ENCODE data around the gene ZNF653.

GRCh38 chr19:11540645-11541044 lies 35.0 kb upstream of the ZNF653 start:
- TF ChIP-seq CTCF (IDR thresholded peaks at IDR 0.05) (no peak), POLR2A (IDR thresholded peaks at IDR 0.05) (no peak)

All from heart left ventricle (tissue), 13 donors.